Measurements from ENCODE around the gene REEP1. TPM values are rescaled to one million over a fixed set of nuclear protein-coding genes. Genes with fewer than 3 reads are reported as not detected.

The REEP1 gene
- total and polyA plus RNA-seq, 2 of the 8 experiments (the other 6 are each of a cell fraction or from before 2014, with no cell fraction given) = 0.74 to 1.5 TPM

GRCh38 chr2:86172610-86173009, 164.8 kb downstream of the REEP1 start (continued):
- TF ChIP-seq ATF3 (IDR thresholded peaks at IDR 0.05; ENCODE audit: insufficient read depth, low read depth, low read length) = no peak
- TF ChIP-seq RXRA (IDR thresholded peaks at IDR 0.05; ENCODE audit: insufficient read depth, low read depth, low read length) = no peak
- TF ChIP-seq BRCA1 (IDR thresholded peaks at IDR 0.05; ENCODE audit: low read depth, low read length) = no peak
- TF ChIP-seq RNF2 (IDR thresholded peaks at IDR 0.05; ENCODE audit: borderline replicate concordance, low read depth, low read length, missing control alignments, poor library complexity, severe bottlenecking) = no peak
- no peak for TF ChIP-seq POLR2A (IDR thresholded peaks at IDR 0.05; ENCODE audit: control extremely low read depth in 1 of 2, low read depth in 2 of 2, low read length in 2 of 2)

Data from H1 (cell line).